WTC11 (cell line): Measurements from ENCODE around the gene HIP1. TPM values are rescaled to one million over a fixed set of nuclear protein-coding genes. Genes with fewer than 3 reads are reported as not detected.

Experiments
- ATAC-seq: fragments of 200-7000 bp; cut with Tn5 transposase; 2 replicates; pipeline ENCODE4 v1.10.0; 2021; ENCODE audit warnings: mild to moderate bottlenecking, moderate library complexity
- CTCF ChIA-PET: fragments of 300-600 bp; sonication (Branson Sonifier 250); formaldehyde crosslinking; loops from one replicate; lab custom pipeline; 2021; ENCODE audit warnings: antibody characterized with exemption; lab: Charles Lee
- POLR2A ChIA-PET: fragments of 350-600 bp; sonication (Branson Sonifier 250); formaldehyde crosslinking; loops from one replicate; lab custom pipeline; 2021; ENCODE audit warnings: antibody characterized with exemption; lab: Charles Lee
- DNase-seq: peaks from one replicate; pipeline ENCODE4 v3.0.0; 2021; ENCODE audit warnings: low spot score
- H3K27ac Mint-ChIP-seq: 2 replicates; pipeline ENCODE4 v1.8.0; 2021; ENCODE audit warnings: mixed read lengths
- H3K27me3 Mint-ChIP-seq: 2 replicates; pipeline ENCODE4 v1.8.0; 2021; ENCODE audit warnings: low read depth, mild to moderate bottlenecking, moderate library complexity, mixed read lengths
- H3K36me3 Mint-ChIP-seq: 2 replicates; pipeline ENCODE4 v1.8.0; 2021; ENCODE audit warnings: mixed read lengths
- H3K4me1 Mint-ChIP-seq: 2 replicates; pipeline ENCODE4 v1.8.0; 2022; ENCODE audit warnings: mixed read lengths
- H3K4me3 Mint-ChIP-seq: 2 replicates; pipeline ENCODE4 v1.8.0; 2021; ENCODE audit warnings: mild to moderate bottlenecking, moderate library complexity, mixed read lengths
- H3K9me3 Mint-ChIP-seq: 2 replicates; pipeline ENCODE4 v1.8.0; 2021; ENCODE audit warnings: mixed read lengths
- ATF1 ChIP-seq: sonication (generic); formaldehyde crosslinking; IDR thresholded peaks from 2 replicates; pipeline ENCODE4 v1.8.1; 2023; ENCODE audit warnings: mild to moderate bottlenecking, moderate library complexity, missing genetic modification reagents
- CBFB ChIP-seq: sonication (generic); formaldehyde crosslinking; IDR thresholded peaks from 2 replicates; pipeline ENCODE4 v1.8.1; 2022; ENCODE audit warnings: mild to moderate bottlenecking, low read depth, missing genetic modification reagents
- CTCF ChIP-seq: fragments of 200-600 bp; IDR thresholded peaks from 2 replicates; pipeline ENCODE4 v1.8.0; 2022; ENCODE audit warnings: antibody characterized with exemption
- E2F1 ChIP-seq: sonication (generic); formaldehyde crosslinking; IDR thresholded peaks from 2 replicates; pipeline ENCODE4 v1.8.0; 2022; ENCODE audit warnings: mild to moderate bottlenecking, missing genetic modification reagents
- EMX1 ChIP-seq: fragments of 250-450 bp; sonication (Bioruptor Pico); IDR thresholded peaks from 2 replicates; pipeline ENCODE4 v1.8.0; 2021; ENCODE audit warnings: mild to moderate bottlenecking
- ETV6 ChIP-seq: sonication (generic); formaldehyde crosslinking; IDR thresholded peaks from 2 replicates; pipeline ENCODE4 v1.8.1; 2022; ENCODE audit warnings: mild to moderate bottlenecking, missing genetic modification reagents
- GABPB1 ChIP-seq: sonication (generic); formaldehyde crosslinking; IDR thresholded peaks from 2 replicates; pipeline ENCODE4 v1.8.1; 2023; ENCODE audit warnings: mild to moderate bottlenecking, missing genetic modification reagents
- HMGA2 ChIP-seq: fragments of 250-450 bp; sonication (Bioruptor Pico); IDR thresholded peaks from 2 replicates; pipeline ENCODE4 v1.4.0; 2021; ENCODE audit warnings: mild to moderate bottlenecking, moderate library complexity
- KAT7 ChIP-seq: sonication (generic); formaldehyde crosslinking; IDR thresholded peaks from 2 replicates; pipeline ENCODE4 v1.8.1; 2023; ENCODE audit warnings: missing genetic modification reagents, mild to moderate bottlenecking, borderline replicate concordance
- NFATC4 ChIP-seq: fragments of 250-450 bp; sonication (Bioruptor Pico); IDR thresholded peaks from 2 replicates; pipeline ENCODE4 v1.9.0; 2021; ENCODE audit warnings: mild to moderate bottlenecking
- NR2C2 ChIP-seq: sonication (generic); formaldehyde crosslinking; IDR thresholded peaks from 2 replicates; pipeline ENCODE4 v1.8.0; 2022; ENCODE audit warnings: mild to moderate bottlenecking, missing genetic modification reagents
- PREB ChIP-seq: sonication (generic); formaldehyde crosslinking; IDR thresholded peaks from 2 replicates; pipeline ENCODE4 v1.8.1; 2022; ENCODE audit warnings: mild to moderate bottlenecking, missing genetic modification reagents, moderate library complexity, borderline replicate concordance
- RORB ChIP-seq: fragments of 250-450 bp; sonication (Bioruptor Pico); IDR thresholded peaks from 2 replicates; pipeline ENCODE4 v1.9.0; 2021; ENCODE audit warnings: mild to moderate bottlenecking
- SMAD3 ChIP-seq: sonication (generic); formaldehyde crosslinking; IDR thresholded peaks from 2 replicates; pipeline ENCODE4 v1.8.0; 2022; ENCODE audit warnings: missing genetic modification reagents, mild to moderate bottlenecking, borderline replicate concordance
- SMAD4 ChIP-seq: sonication (generic); formaldehyde crosslinking; IDR thresholded peaks from 2 replicates; pipeline ENCODE4 v1.8.0; 2022; ENCODE audit warnings: mild to moderate bottlenecking, missing genetic modification reagents
- TEAD4 ChIP-seq: sonication (generic); formaldehyde crosslinking; IDR thresholded peaks from 2 replicates; pipeline ENCODE4 v1.8.0; 2022; ENCODE audit warnings: mild to moderate bottlenecking, missing genetic modification reagents
- ZNF416 ChIP-seq: fragments of 250-450 bp; sonication (Bioruptor Pico); IDR thresholded peaks from 2 replicates; pipeline ENCODE4 v1.9.0; 2021; ENCODE audit warnings: mild to moderate bottlenecking, inconsistent platforms
- ZNF532 ChIP-seq: fragments of 250-450 bp; sonication (Bioruptor Pico); IDR thresholded peaks from 2 replicates; pipeline ENCODE4 v1.9.0; 2021; ENCODE audit warnings: mild to moderate bottlenecking, borderline replicate concordance
- total RNA-seq: library from RNA; stranded (reverse); gene quantifications from 3 replicates; pipeline ENCODE4 v1.2.3, GENCODE V29; 2021

HIP1 gene
- total RNA-seq, 1 experiment from 2014 or later, result 75.8 TPM

- H3K4me3 Mint-ChIP-seq, result no peak overlapping the region
- TF ChIP-seq RORB (no peak), CTCF (no peak), SMAD4 (CRISPR knock-in tag) (no peak), ZNF416 (no peak)
- TF ChIP-seq, all 79 proteins: peak for 0
- POLR2A ChIA-PET, result no interaction called here
- 0 out of 2 replicates have a peak overlapping the region, but pooled peaks have one; percentile 76 for H3K27ac Mint-ChIP-seq
- CTCF ChIA-PET, result no interaction called here
- H3K27me3 Mint-ChIP-seq, result no peaks in the 10 kb centered on the region
- H3K36me3 Mint-ChIP-seq, result peaks cover 42% of the 10 kb centered on the region
- no peaks in the 10 kb centered on the region for H3K9me3 Mint-ChIP-seq
- ATAC-seq (no peak), DNase-seq (no peak)
- H3K4me1 Mint-ChIP-seq, result no peaks in the 10 kb centered on the region
Measured at GRCh38 chr7:75573477-75574019, 165.2 kb downstream of the HIP1 start.

GRCh38 chr7:75572814-75573213 lies 165.9 kb downstream of the HIP1 start:
- Mint-ChIP-seq H3K36me3 (peaks cover 42% of the 10 kb centered on the region), H3K27ac (no peak overlapping the region), H3K4me3 (no peak overlapping the region), H3K4me1 (no peaks in the 10 kb centered on the region), H3K9me3 (no peaks in the 10 kb centered on the region), H3K27me3 (no peaks in the 10 kb centered on the region)
- POLR2A ChIA-PET, result interaction anchor here (0.6 kb wide), 1 partner anchor 12 kb away, joined by 4 read pairs; no protein-coding TSS in a partner anchor
- no peak for TF ChIP-seq SMAD3 (CRISPR knock-in tag)
- no peak for TF ChIP-seq CBFB (CRISPR knock-in tag)
- TF ChIP-seq GABPB1 (CRISPR knock-in tag), result no peak
- TF ChIP-seq E2F1, result no peak
- TF ChIP-seq TEAD4 (CRISPR knock-in tag), result no peak
- no peak for TF ChIP-seq PREB (CRISPR knock-in tag)
- TF ChIP-seq ETV6 (CRISPR knock-in tag), result no peak
- no peak for TF ChIP-seq CTCF
- TF ChIP-seq NFATC4 (CRISPR knock-in tag), result no peak
- no peak for TF ChIP-seq NR2C2
- TF ChIP-seq ZNF416, result no peak
- no peak for TF ChIP-seq EMX1
- no peak for TF ChIP-seq HMGA2 (CRISPR knock-in tag)
- no peak for TF ChIP-seq ATF1
- TF ChIP-seq RORB, result no peak
- CTCF ChIA-PET, result no interaction called here
- DNase-seq, result no peak
- ATAC-seq, result no peak

DNA sequence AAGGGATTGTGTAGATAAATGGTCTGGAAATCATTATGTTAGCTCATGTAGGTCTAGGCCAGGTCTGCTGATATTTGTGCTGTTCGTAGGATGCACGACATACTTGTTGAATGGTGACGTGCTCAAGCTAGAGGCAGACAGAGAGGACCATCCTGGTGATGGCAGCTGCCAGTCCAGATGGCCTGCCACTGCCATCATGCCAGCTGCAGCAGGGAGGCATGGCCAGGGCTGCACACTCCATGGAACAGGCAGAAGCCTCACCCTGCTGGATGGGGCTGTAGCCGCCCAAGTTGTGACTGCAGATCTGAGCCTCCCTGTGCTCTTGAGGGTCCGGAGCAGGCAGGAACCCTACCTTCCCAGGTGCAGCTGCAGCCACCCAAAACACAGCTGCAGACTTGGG lies 166.3 kb downstream of the HIP1 start:
- H3K36me3 Mint-ChIP-seq, result peaks cover 44% of the 10 kb centered on the region
- DNase-seq, result no peak
- ChIA-PET POLR2A (interaction anchor here (0.6 kb wide), 1 partner anchor 13 kb away, joined by 4 read pairs; no protein-coding TSS in a partner anchor), CTCF (no interaction called here)
- no peaks in the 10 kb centered on the region for H3K9me3 Mint-ChIP-seq
- H3K4me1 Mint-ChIP-seq, result no peaks in the 10 kb centered on the region
- H3K27me3 Mint-ChIP-seq, result no peaks in the 10 kb centered on the region
- no peak overlapping the region for H3K27ac Mint-ChIP-seq
- no peak overlapping the region for H3K4me3 Mint-ChIP-seq
- no peak for ATAC-seq
- TF ChIP-seq CBFB (CRISPR knock-in tag), result no peak
- TF ChIP-seq CTCF, result no peak
- no peak for TF ChIP-seq ZNF532
- TF ChIP-seq KAT7 (CRISPR knock-in tag), result no peak
